HCEC 1CT (cell line): ENCODE measurements around the gene MYOF.
A peak's percentile ranks its signal among the peaks of the same experiment; 100 is the strongest.

Experiments used
- DNase-seq: peaks from one replicate; pipeline ENCODE4 v3.0.0-alpha.2; 2017

MYOF gene, protein sequence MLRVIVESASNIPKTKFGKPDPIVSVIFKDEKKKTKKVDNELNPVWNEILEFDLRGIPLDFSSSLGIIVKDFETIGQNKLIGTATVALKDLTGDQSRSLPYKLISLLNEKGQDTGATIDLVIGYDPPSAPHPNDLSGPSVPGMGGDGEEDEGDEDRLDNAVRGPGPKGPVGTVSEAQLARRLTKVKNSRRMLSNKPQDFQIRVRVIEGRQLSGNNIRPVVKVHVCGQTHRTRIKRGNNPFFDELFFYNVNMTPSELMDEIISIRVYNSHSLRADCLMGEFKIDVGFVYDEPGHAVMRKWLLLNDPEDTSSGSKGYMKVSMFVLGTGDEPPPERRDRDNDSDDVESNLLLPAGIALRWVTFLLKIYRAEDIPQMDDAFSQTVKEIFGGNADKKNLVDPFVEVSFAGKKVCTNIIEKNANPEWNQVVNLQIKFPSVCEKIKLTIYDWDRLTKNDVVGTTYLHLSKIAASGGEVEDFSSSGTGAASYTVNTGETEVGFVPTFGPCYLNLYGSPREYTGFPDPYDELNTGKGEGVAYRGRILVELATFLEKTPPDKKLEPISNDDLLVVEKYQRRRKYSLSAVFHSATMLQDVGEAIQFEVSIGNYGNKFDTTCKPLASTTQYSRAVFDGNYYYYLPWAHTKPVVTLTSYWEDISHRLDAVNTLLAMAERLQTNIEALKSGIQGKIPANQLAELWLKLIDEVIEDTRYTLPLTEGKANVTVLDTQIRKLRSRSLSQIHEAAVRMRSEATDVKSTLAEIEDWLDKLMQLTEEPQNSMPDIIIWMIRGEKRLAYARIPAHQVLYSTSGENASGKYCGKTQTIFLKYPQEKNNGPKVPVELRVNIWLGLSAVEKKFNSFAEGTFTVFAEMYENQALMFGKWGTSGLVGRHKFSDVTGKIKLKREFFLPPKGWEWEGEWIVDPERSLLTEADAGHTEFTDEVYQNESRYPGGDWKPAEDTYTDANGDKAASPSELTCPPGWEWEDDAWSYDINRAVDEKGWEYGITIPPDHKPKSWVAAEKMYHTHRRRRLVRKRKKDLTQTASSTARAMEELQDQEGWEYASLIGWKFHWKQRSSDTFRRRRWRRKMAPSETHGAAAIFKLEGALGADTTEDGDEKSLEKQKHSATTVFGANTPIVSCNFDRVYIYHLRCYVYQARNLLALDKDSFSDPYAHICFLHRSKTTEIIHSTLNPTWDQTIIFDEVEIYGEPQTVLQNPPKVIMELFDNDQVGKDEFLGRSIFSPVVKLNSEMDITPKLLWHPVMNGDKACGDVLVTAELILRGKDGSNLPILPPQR (N-terminal part only)

DNA sequence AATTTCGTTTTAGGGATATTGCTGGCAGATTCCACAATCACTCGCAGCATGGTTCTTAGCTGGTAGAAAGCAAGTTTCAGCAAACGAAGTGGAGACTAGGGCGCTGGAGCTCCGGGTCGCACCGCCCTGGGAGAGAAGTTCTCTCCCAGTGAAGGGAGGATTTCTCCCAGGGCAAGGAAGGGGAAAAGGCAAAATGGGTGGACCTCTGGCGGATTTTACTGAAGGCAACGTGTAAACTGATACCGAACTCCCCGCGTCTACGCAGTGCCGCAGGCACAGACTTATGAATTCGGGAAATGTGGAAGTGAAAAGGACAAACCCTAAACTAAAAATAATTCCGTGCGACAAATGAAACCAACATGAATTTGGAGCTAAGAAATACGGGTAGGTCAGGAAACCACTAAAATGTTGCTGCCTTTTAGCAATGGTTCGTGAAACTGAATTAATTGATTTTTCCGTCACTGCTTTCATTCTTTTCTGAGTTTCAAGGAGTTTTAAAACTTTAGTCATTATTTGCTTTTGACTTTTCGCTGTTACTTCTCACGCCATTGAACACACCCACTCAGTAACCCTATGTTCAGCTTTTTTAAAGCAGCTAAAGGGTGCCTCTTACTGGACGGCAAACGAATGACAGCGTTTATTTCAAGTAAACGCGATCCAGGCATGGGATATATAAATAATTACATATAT is at the start of gene MYOF:
Gene MYOF (minus strand): TSS at position 190 of the 690 bp plus-strand sequence. CDS start 140 bp downstream, at position 50.
- peak; percentile 90 for DNase-seq

GRCh38 chr10:93518531-93518930 is 36.4 kb upstream of the MYOF start:
- no peak for DNase-seq

DNA sequence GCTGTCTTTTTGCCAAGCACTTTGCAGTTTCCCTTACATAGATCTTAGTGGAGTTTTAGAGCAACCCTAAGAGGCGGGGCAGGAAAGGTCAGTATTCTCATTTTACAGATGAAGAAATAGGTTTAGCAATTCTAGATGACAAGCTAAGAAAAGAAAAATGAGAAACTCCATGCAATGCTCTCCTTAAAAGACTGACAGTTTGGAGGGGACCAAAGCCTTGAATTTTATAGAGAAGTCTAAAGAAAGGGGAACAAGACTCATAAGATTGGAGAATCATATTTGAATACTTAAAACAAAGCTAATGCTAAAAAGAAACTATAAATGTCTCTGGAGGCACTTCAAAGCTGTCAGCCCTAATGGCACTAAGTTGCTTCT is 33.9 kb upstream of the MYOF start:
- no peak for DNase-seq

- no peak for DNase-seq
Measured at GRCh38 chr10:93515071-93516005, 33.2 kb upstream of the MYOF start.

- no peak for DNase-seq
Measured at GRCh38 chr10:93514521-93514920, 32.4 kb upstream of the MYOF start.

DNA sequence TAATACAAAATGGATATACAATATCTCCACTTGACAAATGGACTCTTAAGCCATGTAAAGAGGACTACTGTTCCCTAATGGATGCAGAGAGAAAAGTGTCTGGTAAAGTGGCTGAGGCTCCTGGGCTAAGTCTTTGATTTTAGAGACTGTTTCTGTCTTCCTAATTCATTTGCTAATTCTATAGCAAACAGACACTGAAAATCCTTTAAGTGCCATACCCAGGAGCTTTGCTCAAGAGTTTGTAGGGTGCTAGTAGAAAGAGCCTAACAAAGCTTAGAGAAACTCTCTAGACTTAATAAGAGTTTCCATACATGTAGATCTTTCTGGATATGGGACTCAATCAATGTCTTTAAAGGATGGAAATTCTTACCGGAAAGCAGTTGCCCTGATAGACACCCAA is 31.0 kb upstream of the MYOF start:
- DNase-seq: no peak

GRCh38 chr10:93512565-93512964 is 30.4 kb upstream of the MYOF start:
- DNase-seq: peak; percentile 46

GRCh38 chr10:93509816-93510215 is 27.7 kb upstream of the MYOF start:
- DNase-seq: no peak

GRCh38 chr10:93505075-93505474 is 22.9 kb upstream of the MYOF start:
- DNase-seq: no peak

DNA sequence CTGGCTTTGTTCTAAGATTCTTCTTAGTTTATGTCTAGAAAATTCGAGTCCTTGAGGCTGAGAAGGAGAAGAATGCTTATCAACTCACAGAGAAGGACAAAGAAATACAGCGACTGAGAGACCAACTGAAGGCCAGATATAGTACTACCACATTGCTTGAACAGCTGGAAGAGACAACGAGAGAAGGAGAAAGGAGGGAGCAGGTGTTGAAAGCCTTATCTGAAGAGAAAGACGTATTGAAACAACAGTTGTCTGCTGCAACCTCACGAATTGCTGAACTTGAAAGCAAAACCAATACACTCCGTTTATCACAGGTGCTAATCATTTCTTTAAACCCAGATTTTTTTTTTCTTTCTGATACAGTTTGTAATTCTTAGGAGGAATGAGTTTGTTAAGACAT is 20.9 kb upstream of the MYOF start:
- no peak for DNase-seq

DNA sequence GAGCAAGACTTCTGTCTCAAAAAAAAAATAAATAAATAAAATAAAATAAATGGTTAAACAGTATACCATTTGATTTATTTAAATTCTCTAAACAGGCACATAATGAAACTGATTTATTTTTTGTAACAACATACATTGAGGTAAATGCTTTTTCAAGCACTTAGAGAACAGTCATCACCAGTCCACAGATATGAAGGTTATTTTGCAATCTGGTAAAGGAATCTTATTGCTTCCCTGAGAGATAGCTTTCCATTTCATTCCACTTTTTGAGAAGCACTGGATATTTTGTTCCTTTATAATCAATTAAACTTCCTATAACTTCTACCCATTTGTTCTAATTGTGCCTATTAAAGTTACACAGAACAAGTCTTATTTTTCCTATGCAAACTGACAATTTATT is 19.5 kb upstream of the MYOF start:
- DNase-seq: no peak

- DNase-seq: no peak
Measured at GRCh38 chr10:93498166-93498565, 16.0 kb upstream of the MYOF start.

- DNase-seq: peak; percentile 96
Measured at GRCh38 chr10:93496322-93497041, 14.3 kb upstream of the MYOF start, which contains the start of gene CEP55. CEP55 (plus strand) TSS chr10:93496612; CDS start chr10:93500052, 3,440 bp downstream.

GRCh38 chr10:93495654-93496321 is 13.7 kb upstream of the MYOF start:
- DNase-seq: peak; percentile 32

- DNase-seq: no peak
Measured at GRCh38 chr10:93494494-93494893, 12.4 kb upstream of the MYOF start.

- no peak for DNase-seq
Measured at GRCh38 chr10:93493162-93493561, 11.0 kb upstream of the MYOF start.

DNA sequence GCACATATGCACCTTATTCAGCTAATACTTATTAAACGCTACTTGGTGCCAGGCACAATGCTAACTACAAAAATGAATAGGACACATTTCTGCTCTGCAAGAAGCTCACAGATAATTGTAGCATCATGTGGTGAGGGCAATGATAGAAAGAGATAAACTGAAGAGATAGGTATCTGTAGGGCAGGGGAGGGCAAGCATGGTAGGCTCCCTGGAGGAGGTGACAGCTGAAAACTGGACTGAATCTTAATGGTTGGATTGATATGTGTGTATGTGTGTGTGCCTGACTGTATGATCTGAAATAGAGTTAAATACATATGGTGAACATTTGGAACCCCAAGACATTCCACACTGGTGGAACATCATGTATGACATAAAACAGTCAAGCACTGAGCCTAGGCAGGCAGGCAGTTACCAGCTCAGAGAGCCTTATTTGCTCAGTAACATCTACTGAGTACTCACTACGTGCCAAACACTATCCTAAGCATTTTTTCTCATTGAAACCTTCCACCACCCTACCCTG is 9.5 kb upstream of the MYOF start:
- no peak for DNase-seq

DNA sequence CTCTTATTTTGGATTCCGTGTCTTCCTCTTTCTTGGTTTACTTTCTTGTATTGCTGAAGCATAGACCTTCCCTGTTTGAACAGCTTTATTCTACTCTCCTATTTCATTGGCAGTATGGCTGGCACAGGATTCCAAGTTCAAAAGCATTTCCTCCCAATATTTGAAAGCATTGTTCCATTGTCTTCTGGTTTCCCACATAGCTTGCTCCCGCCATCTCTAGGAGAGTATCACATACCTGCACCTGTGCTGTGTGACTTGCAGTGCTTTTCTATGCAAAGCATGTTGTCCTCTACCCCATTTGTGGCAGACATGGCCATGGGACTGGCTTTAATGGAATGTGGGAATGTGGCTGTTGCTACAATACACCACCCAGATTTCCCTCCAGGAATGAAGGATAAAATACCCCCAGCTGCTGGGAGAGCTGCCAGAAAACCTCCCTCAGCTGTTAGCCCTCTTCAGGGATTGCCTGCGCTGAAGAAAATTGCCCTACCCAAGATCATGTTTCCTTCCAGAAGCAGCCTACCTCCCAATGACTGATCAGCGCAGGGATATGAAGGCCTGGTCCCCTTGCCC is 6.9 kb upstream of the MYOF start:
- no peak for DNase-seq

DNA sequence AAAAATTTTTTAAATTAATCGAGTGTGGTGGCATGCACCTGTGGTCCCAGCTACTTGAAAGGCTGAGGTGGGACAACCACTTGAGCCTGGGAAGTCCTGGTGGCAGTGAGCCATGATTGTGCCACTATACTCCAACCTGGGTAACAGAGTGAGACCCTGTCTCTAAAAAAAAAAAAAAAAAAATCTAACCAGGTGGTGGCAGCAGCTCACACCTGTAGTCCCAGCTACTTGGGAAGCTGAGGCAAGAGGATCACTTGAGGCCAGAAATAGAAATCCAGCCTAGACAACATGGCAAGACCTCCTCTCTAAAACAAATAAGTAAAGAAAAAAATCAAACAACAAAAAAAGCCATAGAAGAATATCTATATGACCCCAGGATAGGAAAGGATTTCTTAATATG is 3.6 kb upstream of the MYOF start:
- no peak for DNase-seq
